ENCODE results near the gene NTHL1.

Gene NTHL1

GRCh38 chr16:2092256-2092620 is 44.6 kb upstream of the NTHL1 start:
- H3K27ac ChIP-seq = no peak overlapping the region
- TF ChIP-seq CTCF (conservative IDR thresholded peaks at IDR 0.05) = no peak

GRCh38 chr16:2091547-2092255 is 44.1 kb upstream of the NTHL1 start:
- TF ChIP-seq CTCF (conservative IDR thresholded peaks at IDR 0.05) = no peak
- TF ChIP-seq ZFX (IDR thresholded peaks at IDR 0.05) = no peak
- no peak overlapping the region for H3K27ac ChIP-seq

DNA sequence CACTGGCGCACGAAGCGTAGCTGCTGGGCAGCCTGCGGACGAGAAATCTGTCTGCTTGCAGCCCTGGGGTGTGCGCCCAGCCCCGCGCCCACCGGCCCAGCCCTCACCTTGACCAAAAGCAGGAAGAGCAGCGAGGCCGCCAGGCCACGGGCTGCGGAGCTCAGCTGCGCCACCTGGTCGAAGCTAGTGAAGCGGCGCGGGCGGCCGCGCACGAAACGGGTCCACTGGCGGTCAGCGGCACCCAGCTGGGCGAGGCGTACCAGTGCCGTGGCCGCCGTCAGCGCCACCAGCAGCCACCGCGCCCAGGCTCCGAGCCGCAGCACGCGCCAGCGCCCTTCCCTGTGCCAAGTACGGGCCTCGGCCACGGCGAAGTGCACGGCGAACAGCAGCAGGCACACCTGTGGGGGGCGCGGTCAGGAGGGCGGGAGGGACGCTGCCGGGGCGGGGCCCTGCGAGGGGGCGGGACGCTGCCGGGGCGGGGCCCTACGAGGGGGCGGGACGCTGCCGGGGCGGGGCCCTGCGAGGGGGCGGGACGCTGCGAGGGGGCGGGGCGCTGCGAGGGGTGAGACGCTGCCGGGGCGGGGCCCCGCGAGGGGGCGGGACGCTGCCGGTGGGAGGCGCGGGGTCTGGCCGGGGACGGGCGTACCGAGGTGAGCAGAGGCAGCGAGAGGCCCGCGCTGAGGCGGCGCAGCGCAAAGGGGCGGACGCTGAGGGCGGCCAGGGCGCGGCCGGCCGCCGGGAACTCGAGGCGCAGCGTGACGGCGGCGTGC is 43.3 kb upstream of the NTHL1 start:
- TF ChIP-seq ZFX (IDR thresholded peaks at IDR 0.05) = no peak
- TF ChIP-seq CTCF (conservative IDR thresholded peaks at IDR 0.05) = no peak
- no peak overlapping the region for H3K27ac ChIP-seq

DNA sequence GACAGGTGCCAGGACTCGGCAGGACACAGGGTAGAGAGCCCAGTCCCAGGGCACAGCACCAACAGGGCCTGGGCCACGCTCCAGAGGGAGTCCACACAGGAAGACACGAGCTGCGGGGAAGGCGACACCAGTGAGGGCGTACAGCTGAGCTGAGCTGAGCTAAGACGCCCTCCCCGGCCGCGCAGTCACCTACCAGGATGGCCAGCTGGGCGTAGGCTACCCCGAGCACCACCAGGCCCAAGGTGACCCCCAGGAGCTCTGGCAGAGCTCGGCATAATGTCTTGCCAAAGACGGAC is 42.8 kb upstream of the NTHL1 start:
- H3K27ac ChIP-seq = no peak overlapping the region
- TF ChIP-seq ZFX (IDR thresholded peaks at IDR 0.05) (no peak), CTCF (conservative IDR thresholded peaks at IDR 0.05) (no peak)

- no peak overlapping the region for H3K27ac ChIP-seq
- TF ChIP-seq CTCF (conservative IDR thresholded peaks at IDR 0.05) (no peak), ZFX (IDR thresholded peaks at IDR 0.05) (no peak)
Measured at GRCh38 chr16:2089706-2090480, 42.3 kb upstream of the NTHL1 start.

- H3K27ac ChIP-seq = no peak overlapping the region
- no peak for TF ChIP-seq CTCF (conservative IDR thresholded peaks at IDR 0.05)
- no peak for TF ChIP-seq ZFX (IDR thresholded peaks at IDR 0.05)
Measured at GRCh38 chr16:2088759-2089358, 41.2 kb upstream of the NTHL1 start.
